Stimulated activated naive CD8-positive, alpha-beta T cell treated with anti-CD3 and anti-CD28 coated beads, Interleukin-15, Interleukin-2, amounts not matched to agents 100 ng/mL and 50 ng/mL, for 24 hours (primary cell): Measurements from ENCODE around the gene UBE3C.
"Not testable (repeated sequence)": the region's sequence is repeated elsewhere in the genome, so short reads cannot be mapped to it uniquely, and the experiment has no call there.

ENCODE experiments used
- H3K27ac Mint-ChIP-seq: one replicate; pipeline ENCODE4 v1.8.0; 2021; ENCODE audit warnings: mild to moderate bottlenecking, mixed read lengths
- H3K27me3 Mint-ChIP-seq: one replicate; pipeline ENCODE4 v1.8.0; 2021; ENCODE audit warnings: mixed read lengths
- H3K36me3 Mint-ChIP-seq: one replicate; pipeline ENCODE4 v1.8.0; 2021; ENCODE audit warnings: low read depth, mixed read lengths
- H3K4me1 Mint-ChIP-seq: one replicate; pipeline ENCODE4 v1.8.0; 2021; ENCODE audit warnings: low read depth, mixed read lengths
- H3K4me3 Mint-ChIP-seq: one replicate; pipeline ENCODE4 v1.8.0; 2021; ENCODE audit warnings: mild to moderate bottlenecking, mixed read lengths
- H3K9me3 Mint-ChIP-seq: one replicate; pipeline ENCODE4 v1.8.0; 2021; ENCODE audit warnings: mixed read lengths

UBE3C gene

GRCh38 chr7:157122800-157123495, 15.8 kb upstream of the UBE3C start:
- Mint-ChIP-seq H3K36me3 (no peaks in the 10 kb centered on the region), H3K9me3 (no peaks in the 10 kb centered on the region), H3K4me3 (no peak overlapping the region), H3K27me3 (no peaks in the 10 kb centered on the region), H3K27ac (no peak overlapping the region), H3K4me1 (no peaks in the 10 kb centered on the region)

- no peaks in the 10 kb centered on the region for H3K9me3 Mint-ChIP-seq
- no peaks in the 10 kb centered on the region for H3K4me1 Mint-ChIP-seq
- H3K4me3 Mint-ChIP-seq: no peak overlapping the region
- peaks cover 5% of the 10 kb centered on the region for H3K27me3 Mint-ChIP-seq
- no peaks in the 10 kb centered on the region for H3K36me3 Mint-ChIP-seq
- no peak overlapping the region for H3K27ac Mint-ChIP-seq
These were observed 14.0 kb upstream of the UBE3C start for GRCh38 chr7:157124690-157125089.

- no peaks in the 10 kb centered on the region for H3K36me3 Mint-ChIP-seq
- no peak overlapping the region for H3K27ac Mint-ChIP-seq
- H3K4me3 Mint-ChIP-seq: no peak overlapping the region
- no peaks in the 10 kb centered on the region for H3K4me1 Mint-ChIP-seq
- H3K27me3 Mint-ChIP-seq: peaks cover 10% of the 10 kb centered on the region
- no peaks in the 10 kb centered on the region for H3K9me3 Mint-ChIP-seq
These were observed 13.1 kb upstream of the UBE3C start for GRCh38 chr7:157125376-157126223.

- Mint-ChIP-seq H3K4me1 (no peaks in the 10 kb centered on the region), H3K9me3 (no peaks in the 10 kb centered on the region), H3K36me3 (no peaks in the 10 kb centered on the region), H3K27me3 (peaks cover 10% of the 10 kb centered on the region), H3K27ac (no peak overlapping the region), H3K4me3 (no peak overlapping the region)
These were observed 11.8 kb upstream of the UBE3C start for GRCh38 chr7:157126921-157127320.

- no peaks in the 10 kb centered on the region for H3K9me3 Mint-ChIP-seq
- peaks cover 10% of the 10 kb centered on the region for H3K27me3 Mint-ChIP-seq
- H3K4me1 Mint-ChIP-seq: no peaks in the 10 kb centered on the region
- H3K4me3 Mint-ChIP-seq: no peak overlapping the region
- H3K27ac Mint-ChIP-seq: no peak overlapping the region
- H3K36me3 Mint-ChIP-seq: no peaks in the 10 kb centered on the region
These were observed 9.5 kb upstream of the UBE3C start for GRCh38 chr7:157129200-157129599.

- H3K27me3 Mint-ChIP-seq: peaks cover 10% of the 10 kb centered on the region
- no peak overlapping the region for H3K4me3 Mint-ChIP-seq
- no peaks in the 10 kb centered on the region for H3K4me1 Mint-ChIP-seq
- H3K9me3 Mint-ChIP-seq: no peaks in the 10 kb centered on the region
- no peaks in the 10 kb centered on the region for H3K36me3 Mint-ChIP-seq
- no peak overlapping the region for H3K27ac Mint-ChIP-seq
These were observed 8.7 kb upstream of the UBE3C start for GRCh38 chr7:157129907-157130460.

GRCh38 chr7:157130849-157131248, 7.9 kb upstream of the UBE3C start:
- H3K27me3 Mint-ChIP-seq: peaks cover 10% of the 10 kb centered on the region
- not testable (repeated sequence) for H3K36me3 Mint-ChIP-seq, H3K9me3 Mint-ChIP-seq, H3K4me1 Mint-ChIP-seq, H3K4me3 Mint-ChIP-seq, H3K27ac Mint-ChIP-seq

- Mint-ChIP-seq H3K9me3 (no peaks in the 10 kb centered on the region), H3K36me3 (no peaks in the 10 kb centered on the region), H3K4me3 (no peak overlapping the region), H3K27ac (no peak overlapping the region), H3K4me1 (peaks cover 6% of the 10 kb centered on the region), H3K27me3 (peaks cover 10% of the 10 kb centered on the region)
These were observed 5.9 kb upstream of the UBE3C start for GRCh38 chr7:157132796-157133195.

- Mint-ChIP-seq H3K4me1 (peaks cover 9% of the 10 kb centered on the region), H3K4me3 (no peak overlapping the region)
These were observed 5.4 kb upstream of the UBE3C start for GRCh38 chr7:157133304-157133703.

GRCh38 chr7:157136372-157136771, 2.4 kb upstream of the UBE3C start:
- H3K36me3 Mint-ChIP-seq: peaks cover 18% of the 10 kb centered on the region
- no peaks in the 10 kb centered on the region for H3K27me3 Mint-ChIP-seq
- no peak overlapping the region for H3K4me3 Mint-ChIP-seq
- H3K9me3 Mint-ChIP-seq: no peaks in the 10 kb centered on the region
- H3K27ac Mint-ChIP-seq: no peak overlapping the region
- peaks cover 24% of the 10 kb centered on the region for H3K4me1 Mint-ChIP-seq

More at GRCh38 chr7:157133304-157133703, 5.4 kb upstream of the UBE3C start:
- H3K36me3 Mint-ChIP-seq: no peaks in the 10 kb centered on the region
- H3K9me3 Mint-ChIP-seq: no peaks in the 10 kb centered on the region
- peaks cover 10% of the 10 kb centered on the region for H3K27me3 Mint-ChIP-seq
- H3K27ac Mint-ChIP-seq: no peak overlapping the region

- Mint-ChIP-seq H3K36me3 (peaks cover 35% of the 10 kb centered on the region), H3K9me3 (no peaks in the 10 kb centered on the region), H3K27me3 (no peaks in the 10 kb centered on the region), H3K4me3 (peak overlapping the region; percentile 70), H3K4me1 (peaks cover 39% of the 10 kb centered on the region), H3K27ac (peak overlapping the region; percentile 85)
These were observed 664 bp upstream of the UBE3C start for GRCh38 chr7:157138101-157138423.

- H3K36me3 Mint-ChIP-seq: peaks cover 47% of the 10 kb centered on the region
- no peaks in the 10 kb centered on the region for H3K9me3 Mint-ChIP-seq
- H3K4me1 Mint-ChIP-seq: peaks cover 51% of the 10 kb centered on the region
- H3K4me3 Mint-ChIP-seq: peak overlapping the region; percentile 85
- no peaks in the 10 kb centered on the region for H3K27me3 Mint-ChIP-seq
- peak overlapping the region; percentile 82 for H3K27ac Mint-ChIP-seq
These were observed 534 bp downstream of the UBE3C start for GRCh38 chr7:157139111-157139809.

GRCh38 chr7:157139810-157140510, 1.2 kb downstream of the UBE3C start:
- Mint-ChIP-seq H3K9me3 (no peaks in the 10 kb centered on the region), H3K36me3 (peaks cover 54% of the 10 kb centered on the region), H3K4me3 (peak overlapping the region; percentile 85), H3K27ac (peak overlapping the region; percentile 82), H3K4me1 (peaks cover 57% of the 10 kb centered on the region), H3K27me3 (no peaks in the 10 kb centered on the region)

- H3K27ac Mint-ChIP-seq: peak overlapping the region; percentile 82
- H3K4me1 Mint-ChIP-seq: peaks cover 61% of the 10 kb centered on the region
- H3K27me3 Mint-ChIP-seq: no peaks in the 10 kb centered on the region
- no peaks in the 10 kb centered on the region for H3K9me3 Mint-ChIP-seq
- peaks cover 55% of the 10 kb centered on the region for H3K36me3 Mint-ChIP-seq
- H3K4me3 Mint-ChIP-seq: peak overlapping the region; percentile 85
These were observed 1.8 kb downstream of the UBE3C start for GRCh38 chr7:157140511-157140905.
